Upper lobe of left lung (tissue), 6 donors: ENCODE results near the gene MTHFD2L. TPM values are rescaled to one million over a fixed set of nuclear protein-coding genes. Genes with fewer than 3 reads are reported as not detected.
"Not testable (repeated sequence)": the region's sequence is repeated elsewhere in the genome, so short reads cannot be mapped to it uniquely, and the experiment has no call there.

Experiments used
- ATAC-seq, 2 donors: fragments of 200-7000 bp; cut with Tn5 transposase; one replicate each; pipeline ENCODE4 v1.9.1; 2022; ENCODE audit warnings: mild to moderate bottlenecking in 2 of 2, moderate library complexity in 2 of 2; ENCODE audit not compliant: low FRiP score in 2 of 2
- DNase-seq, 2 donors: peaks; one replicate each; pipeline ENCODE4 v3.0.0-alpha.2; 2019 to 2020
- H3K27ac ChIP-seq, 4 donors: fragments of 200-600 bp; sonication (generic); one replicate each; pipeline ENCODE4 v1.5.1; 2016 to 2019
- H3K27me3 ChIP-seq, 4 donors: fragments of 200-600 bp; sonication (generic); one replicate each; pipeline ENCODE4 v1.5.1; 2017 to 2019
- H3K36me3 ChIP-seq, 4 donors: fragments of 200-600 bp; sonication (generic); one replicate each; pipeline ENCODE4 v1.5.1; 2016 to 2019
- H3K4me1 ChIP-seq, 4 donors: fragments of 200-600 bp; sonication (generic); one replicate each; pipeline ENCODE4 v1.5.1; 2018 to 2019
- H3K4me3 ChIP-seq, 4 donors: fragments of 200-600 bp; sonication (generic); one replicate each; pipeline ENCODE4 v1.5.1; 2017 to 2019; ENCODE audit warnings: mild to moderate bottlenecking in 2 of 4, moderate library complexity in 1 of 4
- H3K9me3 ChIP-seq, 4 donors: fragments of 200-600 bp; sonication (generic); one replicate each; pipeline ENCODE4 v1.5.1; 2018 to 2019
- EP300 ChIP-seq, 4 donors: sonication (generic); formaldehyde crosslinking; IDR thresholded peaks; one replicate each; pipeline ENCODE4 v1.5.1; 2017; ENCODE audit warnings: antibody characterized with exemption in 4 of 4, control low read depth in 2 of 4
- POLR2A ChIP-seq, 4 donors: fragments of 450-650 bp; IDR thresholded peaks; one replicate each; pipeline ENCODE4 v1.5.1; 2016 to 2017; ENCODE audit warnings: antibody characterized with exemption in 4 of 4, mild to moderate bottlenecking in 2 of 4
- POLR2AphosphoS5 ChIP-seq, 2 donors: sonication (generic); formaldehyde crosslinking; IDR thresholded peaks; one replicate each; pipeline ENCODE4 v1.5.1; 2017; ENCODE audit warnings: antibody characterized with exemption in 2 of 2
- WGBS, 2 donors: methylation state at CpG; one replicate each; pipeline ENCODE4 v1.1.5; 2017 to 2018; 5-methylcytosine and 5-hydroxymethylcytosine counted together
- total RNA-seq, 6 donors: library from RNA; depleted of rRNA in 4 of 6; stranded (reverse); fragments of >200 nt in 4 of 6; gene quantifications; one replicate each; pipeline versions ENCODE4 v1.1.0 to v1.2.1, GENCODE V29; 2016 to 2021
- TF ChIP-seq, protein P1 (sequence below), 6 experiments: fragments of 450-650 bp in 4 of 6; fragments of 200-600 bp in 2 of 6; sonication (generic) in 2 of 6; IDR thresholded peaks; one replicate each; pipeline ENCODE4 v1.5.1; 2016 to 2019; ENCODE audit warnings: antibody characterized with exemption in 6 of 6
- donor health status: DM: no; HTN: no; CAD: no; lungs with moderate emphysema.
- donor health status: DM: no; HTN: yes; CAD: no; lungs with severe emphysema.

The MTHFD2L gene
- total RNA-seq, 6 donors from 2014 or later, result 4.9 to 23.6 (median 12.8) TPM

GRCh38 chr4:74335341-74336021 is 177.6 kb downstream of the MTHFD2L start:
- no peak for DNase-seq
- Histone ChIP-seq H3K27ac (no peak overlapping the region), H3K27me3 (no peaks in the 10 kb centered on the region), H3K4me3 (no peak overlapping the region), H3K36me3 (no peaks in the 10 kb centered on the region), H3K9me3 (no peaks in the 10 kb centered on the region), H3K4me1 (no peaks in the 10 kb centered on the region)
- 53 to 75% methylated on average over 5 of the region's 5 CpGs for WGBS, 2 donors
- TF ChIP-seq POLR2AphosphoS5 (IDR thresholded peaks at IDR 0.05), result no peak
- TF ChIP-seq, protein P1, sequence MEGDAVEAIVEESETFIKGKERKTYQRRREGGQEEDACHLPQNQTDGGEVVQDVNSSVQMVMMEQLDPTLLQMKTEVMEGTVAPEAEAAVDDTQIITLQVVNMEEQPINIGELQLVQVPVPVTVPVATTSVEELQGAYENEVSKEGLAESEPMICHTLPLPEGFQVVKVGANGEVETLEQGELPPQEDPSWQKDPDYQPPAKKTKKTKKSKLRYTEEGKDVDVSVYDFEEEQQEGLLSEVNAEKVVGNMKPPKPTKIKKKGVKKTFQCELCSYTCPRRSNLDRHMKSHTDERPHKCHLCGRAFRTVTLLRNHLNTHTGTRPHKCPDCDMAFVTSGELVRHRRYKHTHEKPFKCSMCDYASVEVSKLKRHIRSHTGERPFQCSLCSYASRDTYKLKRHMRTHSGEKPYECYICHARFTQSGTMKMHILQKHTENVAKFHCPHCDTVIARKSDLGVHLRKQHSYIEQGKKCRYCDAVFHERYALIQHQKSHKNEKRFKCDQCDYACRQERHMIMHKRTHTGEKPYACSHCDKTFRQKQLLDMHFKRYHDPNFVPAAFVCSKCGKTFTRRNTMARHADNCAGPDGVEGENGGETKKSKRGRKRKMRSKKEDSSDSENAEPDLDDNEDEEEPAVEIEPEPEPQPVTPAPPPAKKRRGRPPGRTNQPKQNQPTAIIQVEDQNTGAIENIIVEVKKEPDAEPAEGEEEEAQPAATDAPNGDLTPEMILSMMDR (IDR thresholded peaks at IDR 0.05), result no peak
- no peak for TF ChIP-seq POLR2A (IDR thresholded peaks at IDR 0.05)
- TF ChIP-seq EP300 (IDR thresholded peaks at IDR 0.05), result no peak
- peak in 1 of 2 donors; percentile 12 for ATAC-seq

DNA sequence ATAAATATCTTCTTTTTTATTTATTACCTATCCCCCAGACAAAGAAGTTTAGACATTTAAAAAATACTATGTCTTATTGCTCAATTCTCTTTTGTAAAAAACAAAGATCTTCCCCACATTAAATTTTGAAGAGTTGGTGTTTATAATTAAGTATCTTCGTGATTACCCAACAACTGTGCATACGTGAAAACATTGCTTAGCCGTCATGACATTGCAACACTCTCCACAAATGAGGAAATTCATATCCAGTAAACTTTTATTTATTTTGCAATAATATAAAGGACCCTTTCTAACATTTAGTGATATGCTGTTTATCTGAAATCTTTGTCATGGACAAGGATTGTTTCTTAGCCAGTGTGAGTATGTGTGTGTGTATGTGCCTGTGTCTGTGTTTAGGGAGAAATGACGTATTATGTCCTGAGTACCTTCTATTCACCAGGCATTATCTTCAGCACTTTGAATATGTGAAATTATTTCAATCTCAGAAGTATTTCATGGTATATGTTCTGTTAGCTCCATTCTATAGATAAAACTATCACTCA is 180.9 kb downstream of the MTHFD2L start:
- no peaks in the 10 kb centered on the region for H3K4me1 ChIP-seq
- no peak for DNase-seq
- no peak overlapping the region for H3K4me3 ChIP-seq
- H3K9me3 ChIP-seq, result peaks cover 0 to 4% (median under 1%) of the 10 kb centered on the region in 4 donors
- no peaks in the 10 kb centered on the region for H3K27me3 ChIP-seq
- WGBS, 2 donors, result 50 to 57% methylated on average over 4 of the region's 4 CpGs
- no peaks in the 10 kb centered on the region for H3K36me3 ChIP-seq
- H3K27ac ChIP-seq, result peak overlapping the region in 1 of 4 donors; percentile 35
- TF ChIP-seq POLR2A (IDR thresholded peaks at IDR 0.05) (no peak), POLR2AphosphoS5 (IDR thresholded peaks at IDR 0.05) (peak in 1 of 2 donors; percentile 82), EP300 (IDR thresholded peaks at IDR 0.05) (peak; percentile 54 to 92 (median 74))
- TF ChIP-seq, protein P1 (IDR thresholded peaks at IDR 0.05), result no peak
- no peak for ATAC-seq

DNA sequence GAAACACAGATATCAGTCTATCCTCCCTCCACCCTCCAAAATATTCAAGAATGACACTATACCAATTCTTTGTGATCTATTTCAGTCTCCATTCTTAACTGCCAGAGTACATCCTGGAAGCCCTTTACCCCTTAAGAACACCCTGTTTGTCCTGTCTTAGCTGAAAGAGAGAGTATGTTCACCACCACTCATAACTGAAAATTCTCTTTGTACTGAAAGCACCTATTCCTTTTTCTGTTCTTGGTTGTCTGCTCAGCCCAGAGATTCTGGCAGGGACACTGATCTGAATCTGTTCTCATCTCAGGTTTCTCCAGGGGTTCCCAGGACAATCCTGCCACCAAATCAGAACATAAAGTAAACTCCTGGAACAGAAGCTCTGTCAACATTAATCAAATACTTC is 181.6 kb downstream of the MTHFD2L start:
- Histone ChIP-seq H3K36me3 (no peaks in the 10 kb centered on the region), H3K4me1 (no peaks in the 10 kb centered on the region), H3K4me3 (no peak overlapping the region), H3K27me3 (no peaks in the 10 kb centered on the region), H3K27ac (peak overlapping the region in 1 of 4 donors; percentile 35), H3K9me3 (peaks cover 3 to 10% (median 7%) of the 10 kb centered on the region in 4 donors)
- ATAC-seq, result no peak
- no peak for DNase-seq
- TF ChIP-seq, protein P1 (IDR thresholded peaks at IDR 0.05), result no peak
- TF ChIP-seq POLR2AphosphoS5 (IDR thresholded peaks at IDR 0.05), result no peak
- TF ChIP-seq POLR2A (IDR thresholded peaks at IDR 0.05), result no peak
- no peak for TF ChIP-seq EP300 (IDR thresholded peaks at IDR 0.05)

DNA sequence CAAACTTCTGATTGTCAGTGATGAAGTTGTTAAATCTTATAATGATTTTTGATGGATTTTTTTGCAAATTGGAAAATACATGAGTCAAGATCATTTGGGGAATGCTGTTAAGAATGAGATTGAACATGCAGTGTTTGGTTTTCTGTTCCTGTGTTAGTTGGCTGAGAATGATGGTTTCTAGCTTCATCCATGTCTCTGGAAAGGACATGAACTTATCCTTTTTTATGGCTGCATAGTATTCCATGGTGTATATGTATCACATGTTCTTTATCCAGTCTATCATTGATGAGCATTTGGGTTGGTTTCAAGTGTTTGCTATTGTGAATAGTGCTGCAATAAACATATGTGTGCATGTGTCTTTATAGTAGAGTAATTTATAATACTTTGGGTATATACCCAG is 182.5 kb downstream of the MTHFD2L start:
- peaks cover 5 to 11% (median 10%) of the 10 kb centered on the region in 4 donors for H3K9me3 ChIP-seq

GRCh38 chr4:74344031-74344430 is 186.1 kb downstream of the MTHFD2L start:
- H3K9me3 ChIP-seq, result peaks cover 5 to 11% (median 10%) of the 10 kb centered on the region in 4 donors
- H3K36me3 ChIP-seq, result no peaks in the 10 kb centered on the region
- no peak for DNase-seq
- TF ChIP-seq POLR2AphosphoS5 (IDR thresholded peaks at IDR 0.05) (no peak), POLR2A (IDR thresholded peaks at IDR 0.05) (no peak), EP300 (IDR thresholded peaks at IDR 0.05) (no peak)
- TF ChIP-seq, protein P1 (IDR thresholded peaks at IDR 0.05), result no peak
- no peak overlapping the region for H3K4me3 ChIP-seq
- H3K27me3 ChIP-seq, result no peaks in the 10 kb centered on the region
- no peak for ATAC-seq
- 64 to 73% methylated on average over 1 of the region's 1 CpG for WGBS, 2 donors
- no peaks in the 10 kb centered on the region for H3K4me1 ChIP-seq
- H3K27ac ChIP-seq, result no peak overlapping the region

More for the DNA sequence above, 182.5 kb downstream of the MTHFD2L start:
- DNase-seq, H3K27ac ChIP-seq, H3K27me3 ChIP-seq, H3K36me3 ChIP-seq, H3K4me1 ChIP-seq, H3K4me3 ChIP-seq, ATAC-seq: not testable (repeated sequence)

Other genes starting within 250 kb of the MTHFD2L start
- gene PF4, start 176.1 kb upstream of the MTHFD2L start, total RNA-seq, result 10 to 100 TPM in 3 of 6 donors, 1 to 10 TPM in 1, under 1 TPM in 1, not detected in 1; 0.77 to 29.3 (median 19.2) TPM
- gene PPBP, start 169.9 kb upstream of the MTHFD2L start, total RNA-seq, result 10 to 100 TPM in 1 of 6 donors, 1 to 10 TPM in 4, not detected in 1; 1.4 to 32.2 (median 6.0) TPM
- gene CXCL5, start 159.4 kb upstream of the MTHFD2L start, total RNA-seq, result 10 to 100 TPM in 1 of 6 donors, 1 to 10 TPM in 5; 2.1 to 16.0 (median 6.7) TPM
- gene CXCL3, start 119.4 kb upstream of the MTHFD2L start, total RNA-seq, result 10 to 100 TPM; 10.0 to 22.4 (median 16.4) TPM
- 100 to 1,000 TPM in 3 of 6 donors, 10 to 100 TPM in 3; 41.1 to 108 (median 79.4) TPM for gene CXCL2, start 58.9 kb upstream of the MTHFD2L start, total RNA-seq
- 1 to 10 TPM in 2 of 6 donors, under 1 TPM in 2, not detected in 2; 0.34 to 7.1 (median 0.94) TPM for gene EPGN, start 150.4 kb downstream of the MTHFD2L start, total RNA-seq
- 1 to 10 TPM in 5 of 6 donors, under 1 TPM in 1; 0.94 to 3.7 (median 1.1) TPM for gene EREG, start 207.0 kb downstream of the MTHFD2L start, total RNA-seq